RWPE1 (cell line): Measurements from ENCODE around the gene EGFLAM.

ENCODE experiments used
- CTCF ChIA-PET: fragments of 350-600 bp; sonication (Branson Sonifier 250); formaldehyde crosslinking; extraction: SDS; loops from one replicate; lab custom pipeline; 2021; lab: Yijun Ruan, JAX
- POLR2A ChIA-PET: fragments of 400-600 bp; formaldehyde crosslinking; extraction: SDS; loops from one replicate; lab custom pipeline; 2020; ENCODE audit warnings: antibody characterized with exemption; ENCODE audit not compliant: low non-redundant PET; lab: Yijun Ruan, JAX
- DNase-seq: peaks from one replicate; pipeline ENCODE4 v3.0.0; 2012; ENCODE audit warnings: low spot score
- H3K27ac ChIP-seq: fragments of 450-650 bp; 2 replicates; pipeline ENCODE4 v1.5.1; 2017
- TF ChIP-seq, protein P1 (sequence below): fragments of 450-650 bp; conservative IDR thresholded peaks from 2 replicates; pipeline ENCODE4 v1.5.1; 2017; ENCODE audit warnings: low read depth, mild to moderate bottlenecking

EGFLAM gene

DNA sequence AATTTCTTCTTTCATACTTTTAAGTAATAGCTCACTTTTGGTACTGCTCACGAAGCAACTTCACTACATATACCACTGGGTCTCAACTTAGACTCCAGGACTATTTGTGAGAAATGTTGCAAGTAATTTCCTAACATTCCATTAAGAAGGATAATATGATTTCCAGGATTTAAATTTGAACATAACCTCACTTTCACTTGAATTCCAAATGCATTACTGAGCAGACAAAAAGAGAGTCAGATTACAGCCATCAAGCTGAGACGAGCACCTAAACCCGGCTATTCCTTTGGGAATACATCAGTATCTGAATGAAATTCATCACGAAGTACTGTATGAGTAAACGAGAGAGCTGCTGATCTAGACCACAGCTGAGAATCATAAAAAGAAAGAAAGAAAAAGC, 250.8 kb downstream of the EGFLAM start:
- POLR2A ChIA-PET = no interaction called here
- no peak overlapping the region for H3K27ac ChIP-seq
- peak; percentile 26 for DNase-seq
- CTCF ChIA-PET = interaction anchor here (1.6 kb wide), 1 partner anchor 67 kb away, joined by 5 read pairs; no protein-coding TSS in a partner anchor
- TF ChIP-seq, protein P1, sequence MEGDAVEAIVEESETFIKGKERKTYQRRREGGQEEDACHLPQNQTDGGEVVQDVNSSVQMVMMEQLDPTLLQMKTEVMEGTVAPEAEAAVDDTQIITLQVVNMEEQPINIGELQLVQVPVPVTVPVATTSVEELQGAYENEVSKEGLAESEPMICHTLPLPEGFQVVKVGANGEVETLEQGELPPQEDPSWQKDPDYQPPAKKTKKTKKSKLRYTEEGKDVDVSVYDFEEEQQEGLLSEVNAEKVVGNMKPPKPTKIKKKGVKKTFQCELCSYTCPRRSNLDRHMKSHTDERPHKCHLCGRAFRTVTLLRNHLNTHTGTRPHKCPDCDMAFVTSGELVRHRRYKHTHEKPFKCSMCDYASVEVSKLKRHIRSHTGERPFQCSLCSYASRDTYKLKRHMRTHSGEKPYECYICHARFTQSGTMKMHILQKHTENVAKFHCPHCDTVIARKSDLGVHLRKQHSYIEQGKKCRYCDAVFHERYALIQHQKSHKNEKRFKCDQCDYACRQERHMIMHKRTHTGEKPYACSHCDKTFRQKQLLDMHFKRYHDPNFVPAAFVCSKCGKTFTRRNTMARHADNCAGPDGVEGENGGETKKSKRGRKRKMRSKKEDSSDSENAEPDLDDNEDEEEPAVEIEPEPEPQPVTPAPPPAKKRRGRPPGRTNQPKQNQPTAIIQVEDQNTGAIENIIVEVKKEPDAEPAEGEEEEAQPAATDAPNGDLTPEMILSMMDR = no peak
